ENCODE measurements around the gene PLP1. TPM values are rescaled to one million over a fixed set of nuclear protein-coding genes. Genes with fewer than 3 reads are reported as not detected.
A peak's percentile ranks its signal among the peaks of the same experiment; 100 is the strongest.
"Not testable (repeated sequence)": the region's sequence is repeated elsewhere in the genome, so short reads cannot be mapped to it uniquely, and the experiment has no call there.

Gene PLP1
- total RNA-seq, 1 experiment from 2014 or later = not detected

GRCh38 chrX:103806862-103807474 is 30.3 kb downstream of the PLP1 start:
- Histone ChIP-seq H3K4me2 (no peak overlapping the region), H3K27ac (no peak overlapping the region), H3K79me2 (ENCODE audit: low read depth) (no peaks in the 10 kb centered on the region), H2AFZ (no peak overlapping the region), H3K9me3 (ENCODE audit: insufficient read depth, low read depth) (no peaks in the 10 kb centered on the region), H3K9me2 (ENCODE audit: insufficient read depth) (no peaks in the 10 kb centered on the region), H3K36me3 (ENCODE audit: low read depth) (no peaks in the 10 kb centered on the region), H3K27me3 (ENCODE audit: insufficient read depth, low read depth) (no peaks in the 10 kb centered on the region), H3K4me1 (replicated peaks; ENCODE audit: insufficient read depth) (no peaks in the 10 kb centered on the region), H3F3A (ENCODE audit: insufficient read depth, low read depth) (no peaks in the 10 kb centered on the region), H4K20me1 (ENCODE audit: insufficient read depth) (no peaks in the 10 kb centered on the region), H3K4me3 (no peak overlapping the region)
- TF ChIP-seq CTCF (conservative IDR thresholded peaks at IDR 0.05) (no peak), EZH2 (IDR thresholded peaks at IDR 0.05; ENCODE audit: low read depth) (no peak)
- BruUV-seq (replicated peaks) = no TSS peak
- intact Hi-C loops (cut with micrococcal nuclease; ENCODE audit: unreplicated experiment) = no loop called here
- ChIA-PET POLR2A (ENCODE audit: unreplicated experiment) (no interaction called here), CTCF (no interaction called here)
- no peak for DNase-seq

GRCh38 chrX:103811858-103812257 is 35.2 kb downstream of the PLP1 start:
- POLR2A ChIA-PET (ENCODE audit: unreplicated experiment) = no interaction called here
- Histone ChIP-seq H3K4me3 (no peak overlapping the region), H3K27ac (no peak overlapping the region), H3K36me3 (ENCODE audit: low read depth) (no peaks in the 10 kb centered on the region), H3K9me3 (ENCODE audit: insufficient read depth, low read depth) (no peaks in the 10 kb centered on the region), H3K27me3 (ENCODE audit: insufficient read depth, low read depth) (no peaks in the 10 kb centered on the region), H4K20me1 (ENCODE audit: insufficient read depth) (no peaks in the 10 kb centered on the region), H3K9me2 (ENCODE audit: insufficient read depth) (no peaks in the 10 kb centered on the region), H3F3A (ENCODE audit: insufficient read depth, low read depth) (no peaks in the 10 kb centered on the region), H3K79me2 (ENCODE audit: low read depth) (no peaks in the 10 kb centered on the region), H3K4me2 (no peak overlapping the region), H2AFZ (no peak overlapping the region), H3K4me1 (replicated peaks; ENCODE audit: insufficient read depth) (no peaks in the 10 kb centered on the region)
- intact Hi-C loops (cut with micrococcal nuclease; ENCODE audit: unreplicated experiment) = no loop called here
- no peak for DNase-seq
- TF ChIP-seq CTCF (conservative IDR thresholded peaks at IDR 0.05) (no peak), EZH2 (IDR thresholded peaks at IDR 0.05; ENCODE audit: low read depth) (no peak)
- BruUV-seq (replicated peaks) = no TSS peak
- CTCF ChIA-PET = interaction anchor here (0.6 kb wide), 1 partner anchor 152 kb away, joined by 3 read pairs; no protein-coding TSS in a partner anchor

GRCh38 chrX:103817101-103817500 is 40.5 kb downstream of the PLP1 start:
- CTCF ChIA-PET = not testable (repeated sequence)

GRCh38 chrX:103817502-103817901 is 40.9 kb downstream of the PLP1 start:
- Histone ChIP-seq H3K27me3 (ENCODE audit: insufficient read depth, low read depth) (no peaks in the 10 kb centered on the region), H3K4me1 (replicated peaks; ENCODE audit: insufficient read depth) (no peaks in the 10 kb centered on the region), H2AFZ (no peak overlapping the region), H3K9me2 (ENCODE audit: insufficient read depth) (no peaks in the 10 kb centered on the region), H3K79me2 (ENCODE audit: low read depth) (no peaks in the 10 kb centered on the region), H3K27ac (no peak overlapping the region), H3K9me3 (ENCODE audit: insufficient read depth, low read depth) (no peaks in the 10 kb centered on the region), H3K36me3 (ENCODE audit: low read depth) (no peaks in the 10 kb centered on the region), H3K4me2 (no peak overlapping the region), H3F3A (ENCODE audit: insufficient read depth, low read depth) (no peaks in the 10 kb centered on the region), H3K4me3 (no peak overlapping the region), H4K20me1 (ENCODE audit: insufficient read depth) (no peaks in the 10 kb centered on the region)
- ChIA-PET POLR2A (ENCODE audit: unreplicated experiment) (no interaction called here), CTCF (no interaction called here)
- no TSS peak for BruUV-seq (replicated peaks)
- intact Hi-C loops (cut with micrococcal nuclease; ENCODE audit: unreplicated experiment) = loop anchor here (1.0 to 2.0 kb wide), 3 partner anchors 129 to 329 kb away; no protein-coding TSS in a partner anchor
- DNase-seq = peak; percentile 12 to 51
- TF ChIP-seq CTCF (conservative IDR thresholded peaks at IDR 0.05) (peak; percentile 76), EZH2 (IDR thresholded peaks at IDR 0.05; ENCODE audit: low read depth) (no peak)

More at GRCh38 chrX:103817101-103817500, 40.5 kb downstream of the PLP1 start:
- H3K4me2 ChIP-seq; DNase-seq; H3K36me3 ChIP-seq (ENCODE audit: low read depth); POLR2A ChIA-PET (ENCODE audit: unreplicated experiment); H3K79me2 ChIP-seq (ENCODE audit: low read depth); BruUV-seq (replicated peaks); H3K4me1 ChIP-seq (replicated peaks; ENCODE audit: insufficient read depth); H3K4me3 ChIP-seq; H3K27ac ChIP-seq; H2AFZ ChIP-seq; H3K9me2 ChIP-seq (ENCODE audit: insufficient read depth); H3K27me3 ChIP-seq (ENCODE audit: insufficient read depth, low read depth); H3F3A ChIP-seq (ENCODE audit: insufficient read depth, low read depth); H4K20me1 ChIP-seq (ENCODE audit: insufficient read depth); H3K9me3 ChIP-seq (ENCODE audit: insufficient read depth, low read depth): not testable (repeated sequence)
- intact Hi-C loops (cut with micrococcal nuclease; ENCODE audit: unreplicated experiment) = loop anchor here (1.0 to 2.0 kb wide), 3 partner anchors 129 to 328 kb away; no protein-coding TSS in a partner anchor
